ENCODE results near the gene TTC22.
A peak's percentile ranks its signal among the peaks of the same experiment; 100 is the strongest.
"Not testable (repeated sequence)": the region's sequence is repeated elsewhere in the genome, so short reads cannot be mapped to it uniquely, and the experiment has no call there.

Gene TTC22

GRCh38 chr1:54781023-54781723 lies 19.9 kb downstream of the TTC22 start:
- DNase-seq: no peak

GRCh38 chr1:54777431-54777830 lies 23.7 kb downstream of the TTC22 start:
- DNase-seq: no peak

- no peak for DNase-seq
Observed at GRCh38 chr1:54777011-54777410, 24.1 kb downstream of the TTC22 start.

- DNase-seq: not testable (repeated sequence)
Observed at GRCh38 chr1:54775828-54776721, 25.0 kb downstream of the TTC22 start.

- peak; percentile 62 for DNase-seq
Observed at GRCh38 chr1:54774820-54775498, 26.2 kb downstream of the TTC22 start.

GRCh38 chr1:54772951-54773350 lies 28.2 kb downstream of the TTC22 start:
- DNase-seq: no peak

- no peak for DNase-seq
Observed at GRCh38 chr1:54768093-54768492, 33.0 kb downstream of the TTC22 start.

- no peak for DNase-seq
Observed at GRCh38 chr1:54767526-54767925, 33.6 kb downstream of the TTC22 start.

GRCh38 chr1:54766726-54767125 lies 34.4 kb downstream of the TTC22 start:
- DNase-seq: no peak

- DNase-seq: no peak
Observed at GRCh38 chr1:54764922-54765561, 36.1 kb downstream of the TTC22 start.

- DNase-seq: peak; percentile 99
Observed at GRCh38 chr1:54764133-54764921, 36.8 kb downstream of the TTC22 start, which contains the start of gene PARS2. PARS2 (minus strand) TSS chr1:54764523; CDS start chr1:54759161, 5,362 bp downstream.

GRCh38 chr1:54763816-54764132 lies 37.3 kb downstream of the TTC22 start:
- DNase-seq: no peak

- DNase-seq: no peak
Observed at GRCh38 chr1:54758678-54759348, 42.3 kb downstream of the TTC22 start.

GRCh38 chr1:54757833-54758232 lies 43.3 kb downstream of the TTC22 start:
- no peak for DNase-seq

- DNase-seq: no peak
Observed at GRCh38 chr1:54754486-54755285, 46.4 kb downstream of the TTC22 start.

GRCh38 chr1:54754045-54754444 lies 47.1 kb downstream of the TTC22 start:
- no peak for DNase-seq

- no peak for DNase-seq
Observed at GRCh38 chr1:54751426-54751825, 49.7 kb downstream of the TTC22 start.

GRCh38 chr1:54750596-54750995 lies 50.5 kb downstream of the TTC22 start:
- DNase-seq: no peak

GRCh38 chr1:54748094-54748835 lies 52.9 kb downstream of the TTC22 start:
- DNase-seq: no peak

GRCh38 chr1:54745864-54746263 lies 55.3 kb downstream of the TTC22 start:
- DNase-seq: no peak

Measured in NCI-H510A treated with DMSO at 0.1 percent for 48 hours (cell line).